Activated gamma-delta T cell treated with anti-CD3 and anti-CD28 coated beads, Interleukin-2, amount 50 U/mL, for 16 hours (primary cell): ENCODE results near the gene OSBPL2.

Experiments used
- DNase-seq: peaks from one replicate; pipeline ENCODE4 v3.0.0-alpha.2; 2020; ENCODE audit warnings: low read depth

OSBPL2 gene

GRCh38 chr20:62206388-62206775 lies 31.9 kb upstream of the OSBPL2 start:
- DNase-seq = no peak

GRCh38 chr20:62208061-62208794 lies 30.1 kb upstream of the OSBPL2 start:
- no peak for DNase-seq

GRCh38 chr20:62208795-62209755 lies 29.2 kb upstream of the OSBPL2 start:
- DNase-seq = no peak

- no peak for DNase-seq
These were observed 28.3 kb upstream of the OSBPL2 start for GRCh38 chr20:62209850-62210495.

GRCh38 chr20:62210496-62210855 lies 27.8 kb upstream of the OSBPL2 start:
- no peak for DNase-seq

GRCh38 chr20:62211216-62211615 lies 27.1 kb upstream of the OSBPL2 start:
- no peak for DNase-seq

- no peak for DNase-seq
These were observed 26.5 kb upstream of the OSBPL2 start for GRCh38 chr20:62211769-62212288.

- DNase-seq = no peak
These were observed 26.0 kb upstream of the OSBPL2 start for GRCh38 chr20:62212299-62212698.

- DNase-seq = no peak
These were observed 24.3 kb upstream of the OSBPL2 start for GRCh38 chr20:62214067-62214466.

- DNase-seq = no peak
These were observed 23.0 kb upstream of the OSBPL2 start for GRCh38 chr20:62215020-62215990.

GRCh38 chr20:62215991-62216635 lies 22.2 kb upstream of the OSBPL2 start:
- no peak for DNase-seq

- DNase-seq = no peak
These were observed 21.4 kb upstream of the OSBPL2 start for GRCh38 chr20:62216636-62217566.

GRCh38 chr20:62217913-62218773 lies 20.2 kb upstream of the OSBPL2 start:
- DNase-seq = no peak

- DNase-seq = no peak
These were observed 19.0 kb upstream of the OSBPL2 start for GRCh38 chr20:62219101-62219991.

GRCh38 chr20:62219992-62220665 lies 18.2 kb upstream of the OSBPL2 start, which contains the start of gene HRH3:
Gene HRH3 (minus strand): TSS chr20:62220278. CDS start chr20:62219970, 308 bp downstream.
- DNase-seq = no peak

GRCh38 chr20:62220666-62221568 lies 17.4 kb upstream of the OSBPL2 start:
- DNase-seq = no peak
